Activated CD4-positive, alpha-beta T cell treated with anti-CD3 and anti-CD28 coated beads, Interleukin-2, amount 50 U/mL, for 48 hours (primary cell): ENCODE results near the gene SLC9B2.
"Not testable (repeated sequence)": the region's sequence is repeated elsewhere in the genome, so short reads cannot be mapped to it uniquely, and the experiment has no call there.

Experiments used
- DNase-seq, 2 experiments: peaks; one replicate each; pipeline ENCODE4 v3.0.0-alpha.2; 2020

SLC9B2 gene

GRCh38 chr4:103018391-103019307 lies 57.9 kb downstream of the SLC9B2 start:
- peak in 1 of 2 experiments; percentile 13 for DNase-seq

GRCh38 chr4:103012551-103012950 lies 64.0 kb downstream of the SLC9B2 start:
- DNase-seq = no peak

- no peak for DNase-seq
These were observed 64.5 kb downstream of the SLC9B2 start for GRCh38 chr4:103012060-103012459.

DNA sequence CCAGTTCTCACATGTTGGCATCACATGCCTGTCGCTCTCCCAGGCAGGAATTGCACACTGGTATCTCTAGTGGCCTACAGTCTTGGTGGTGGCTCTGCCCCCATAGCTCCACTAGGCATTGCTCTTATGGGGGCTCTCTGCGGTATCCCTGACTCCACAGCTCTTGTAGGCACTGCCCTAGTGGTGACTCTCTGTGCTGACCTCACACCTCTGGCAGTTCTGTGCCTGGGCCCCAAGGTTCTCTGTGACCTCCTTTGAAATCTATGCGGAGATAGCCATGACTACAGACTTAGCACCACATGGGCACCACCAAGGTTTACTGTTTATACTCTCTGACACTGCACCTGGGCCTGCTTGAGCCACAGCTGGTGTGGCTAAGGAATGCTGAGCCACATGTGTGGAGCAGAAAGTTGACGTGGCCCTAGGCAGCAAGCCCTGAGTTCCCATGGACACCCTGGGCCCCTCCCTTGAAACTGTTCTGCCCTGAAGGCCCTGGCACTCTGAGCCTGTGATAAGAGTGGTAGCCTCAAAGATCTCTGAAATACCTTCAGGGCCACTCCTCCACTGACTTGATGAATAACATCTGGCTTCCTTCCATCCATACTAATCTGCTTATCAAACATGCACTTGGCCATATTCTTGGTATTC lies 65.1 kb downstream of the SLC9B2 start:
- DNase-seq = no peak

DNA sequence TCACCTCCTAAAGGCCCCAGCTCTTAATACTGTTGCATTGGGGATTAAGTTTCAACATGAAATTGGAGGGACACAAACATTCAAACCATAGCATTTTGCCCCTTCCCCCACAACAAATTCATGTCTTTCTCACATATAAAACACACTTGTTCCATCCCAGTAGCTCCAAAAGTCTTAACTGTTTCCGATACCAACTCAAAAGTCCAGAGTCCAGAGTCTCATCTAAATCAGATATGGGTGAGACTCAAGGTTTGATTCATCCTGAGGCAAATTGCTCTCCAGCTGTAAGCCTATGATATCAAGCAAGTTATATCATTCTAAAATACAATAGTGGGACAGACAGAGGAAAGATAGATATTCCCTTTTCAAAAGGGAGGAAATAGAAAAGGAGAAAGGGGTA lies 65.8 kb downstream of the SLC9B2 start:
- no peak for DNase-seq

DNA sequence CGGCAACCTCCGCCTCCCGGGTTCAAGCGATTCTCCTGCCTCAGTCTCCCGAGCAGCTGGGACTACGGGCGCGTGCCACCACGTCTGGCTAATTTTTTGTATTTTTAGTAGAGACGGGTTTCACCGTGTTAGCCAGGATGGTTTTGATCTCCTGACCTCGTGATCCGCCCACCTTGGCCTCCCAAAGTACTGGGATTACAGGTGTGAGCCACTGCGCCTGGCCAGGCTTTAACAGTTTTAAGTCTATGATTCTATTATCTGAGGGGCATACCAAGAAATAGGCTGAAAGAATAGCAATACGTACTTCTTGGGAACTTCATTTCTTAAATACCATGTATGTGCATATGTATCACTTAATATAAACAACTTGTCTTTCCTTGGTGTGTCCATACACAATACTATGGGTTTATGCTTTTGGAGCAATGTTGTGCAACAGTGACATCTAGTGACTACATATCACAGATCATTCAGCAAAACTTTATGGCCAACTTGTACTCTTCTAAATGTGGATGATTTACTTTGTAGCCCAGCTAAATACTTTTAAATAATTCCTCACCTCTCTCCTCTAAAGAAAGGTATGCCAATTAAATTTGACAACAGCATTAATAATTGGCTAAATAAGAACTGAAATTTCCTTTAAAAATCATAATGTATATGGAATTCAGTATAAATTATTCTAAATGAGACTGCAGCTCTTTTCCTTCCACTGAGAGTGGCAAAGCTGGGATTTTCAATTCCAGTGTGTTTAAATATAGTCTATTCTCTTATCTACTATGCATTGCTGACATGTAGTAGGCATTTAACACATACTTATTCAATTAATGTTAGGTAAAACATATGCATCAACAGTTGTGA lies 67.5 kb downstream of the SLC9B2 start:
- DNase-seq = no peak

GRCh38 chr4:103002551-103002950 lies 74.0 kb downstream of the SLC9B2 start:
- DNase-seq = no peak

DNA sequence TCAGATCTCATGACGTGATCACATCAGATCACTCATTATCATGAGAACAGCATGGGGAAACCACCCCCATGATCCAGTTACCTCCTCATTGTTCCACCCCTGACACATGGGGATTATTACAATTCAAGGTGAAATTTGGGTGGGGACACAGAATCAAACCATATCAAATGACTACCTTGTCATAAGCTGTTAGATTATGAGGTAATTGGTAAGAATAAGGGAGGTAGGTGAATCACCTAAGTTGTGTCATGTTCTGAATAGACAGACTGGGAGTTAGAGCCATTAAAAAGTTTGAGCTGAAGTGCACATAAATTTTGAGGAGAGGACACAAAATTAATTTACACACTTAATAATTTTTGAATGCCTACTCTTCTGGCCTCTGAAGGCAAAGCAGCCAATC lies 81.8 kb downstream of the SLC9B2 start:
- no peak for DNase-seq

GRCh38 chr4:102993985-102994384 lies 82.6 kb downstream of the SLC9B2 start:
- DNase-seq = not testable (repeated sequence)

GRCh38 chr4:102988429-102989020 lies 88.0 kb downstream of the SLC9B2 start:
- DNase-seq = no peak

- no peak for DNase-seq
These were observed 95.6 kb downstream of the SLC9B2 start for GRCh38 chr4:102981005-102981404.
